ENCODE data around the gene FRS3. TPM values are rescaled to one million over a fixed set of nuclear protein-coding genes. Genes with fewer than 3 reads are reported as not detected.

Gene FRS3
- total RNA-seq, 1 donor from 2014 or later, result 26.0 TPM

DNA sequence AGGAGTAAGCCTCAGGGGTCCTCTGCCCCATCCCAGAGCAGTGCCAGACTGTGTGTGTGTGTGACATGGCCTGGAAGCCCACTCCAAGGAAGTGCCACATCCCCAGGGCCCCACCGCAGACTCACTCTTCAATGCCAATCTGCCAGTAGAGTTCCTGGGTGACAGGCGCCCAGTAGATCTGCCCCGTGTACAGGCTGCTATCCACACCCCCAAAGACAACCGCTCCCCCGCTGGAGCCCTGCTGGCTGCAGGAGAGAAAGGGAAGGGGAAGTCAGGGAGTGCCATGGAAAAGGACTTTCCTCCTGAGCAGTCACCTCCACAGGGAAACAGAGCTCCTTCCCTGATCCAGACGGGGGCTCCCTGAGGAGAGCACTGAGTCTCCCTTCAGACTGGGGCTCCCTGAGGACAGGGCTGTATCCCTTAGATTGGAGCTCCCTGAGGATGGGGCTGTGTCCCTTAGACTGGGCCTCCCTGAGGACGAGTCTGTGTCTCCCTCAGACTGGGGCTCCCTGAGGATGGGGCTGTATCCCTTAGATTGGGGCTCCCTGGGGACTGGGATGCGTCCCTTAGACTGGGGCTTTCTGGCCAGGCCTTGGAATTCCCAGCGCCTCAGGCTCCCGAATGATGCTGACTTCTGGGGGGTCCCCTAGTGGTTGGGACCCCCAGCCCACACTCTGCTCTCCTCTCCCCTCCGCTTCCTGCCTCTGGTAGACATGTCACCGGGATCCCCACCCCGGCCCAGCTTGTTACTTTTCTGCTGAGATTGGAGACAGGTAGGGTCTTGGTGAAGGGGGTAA, 39.1 kb downstream of the FRS3 start:
- no peak overlapping the region for H3K27ac ChIP-seq
- H3K9me3 ChIP-seq, result no peaks in the 10 kb centered on the region
- H3K36me3 ChIP-seq, result no peaks in the 10 kb centered on the region
- H3K4me1 ChIP-seq, result peaks cover 0 to 5% of the 10 kb centered on the region in 2 donors
- no peaks in the 10 kb centered on the region for H3K27me3 ChIP-seq
- intact Hi-C loops (cut with DNase I), result no loop called here
- TF ChIP-seq, protein P1, sequence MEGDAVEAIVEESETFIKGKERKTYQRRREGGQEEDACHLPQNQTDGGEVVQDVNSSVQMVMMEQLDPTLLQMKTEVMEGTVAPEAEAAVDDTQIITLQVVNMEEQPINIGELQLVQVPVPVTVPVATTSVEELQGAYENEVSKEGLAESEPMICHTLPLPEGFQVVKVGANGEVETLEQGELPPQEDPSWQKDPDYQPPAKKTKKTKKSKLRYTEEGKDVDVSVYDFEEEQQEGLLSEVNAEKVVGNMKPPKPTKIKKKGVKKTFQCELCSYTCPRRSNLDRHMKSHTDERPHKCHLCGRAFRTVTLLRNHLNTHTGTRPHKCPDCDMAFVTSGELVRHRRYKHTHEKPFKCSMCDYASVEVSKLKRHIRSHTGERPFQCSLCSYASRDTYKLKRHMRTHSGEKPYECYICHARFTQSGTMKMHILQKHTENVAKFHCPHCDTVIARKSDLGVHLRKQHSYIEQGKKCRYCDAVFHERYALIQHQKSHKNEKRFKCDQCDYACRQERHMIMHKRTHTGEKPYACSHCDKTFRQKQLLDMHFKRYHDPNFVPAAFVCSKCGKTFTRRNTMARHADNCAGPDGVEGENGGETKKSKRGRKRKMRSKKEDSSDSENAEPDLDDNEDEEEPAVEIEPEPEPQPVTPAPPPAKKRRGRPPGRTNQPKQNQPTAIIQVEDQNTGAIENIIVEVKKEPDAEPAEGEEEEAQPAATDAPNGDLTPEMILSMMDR (IDR thresholded peaks at IDR 0.05), result no peak
- H3K4me3 ChIP-seq, result no peak overlapping the region
- DNase-seq (ENCODE audit: low spot score in 2 of 2), result no peak

DNA sequence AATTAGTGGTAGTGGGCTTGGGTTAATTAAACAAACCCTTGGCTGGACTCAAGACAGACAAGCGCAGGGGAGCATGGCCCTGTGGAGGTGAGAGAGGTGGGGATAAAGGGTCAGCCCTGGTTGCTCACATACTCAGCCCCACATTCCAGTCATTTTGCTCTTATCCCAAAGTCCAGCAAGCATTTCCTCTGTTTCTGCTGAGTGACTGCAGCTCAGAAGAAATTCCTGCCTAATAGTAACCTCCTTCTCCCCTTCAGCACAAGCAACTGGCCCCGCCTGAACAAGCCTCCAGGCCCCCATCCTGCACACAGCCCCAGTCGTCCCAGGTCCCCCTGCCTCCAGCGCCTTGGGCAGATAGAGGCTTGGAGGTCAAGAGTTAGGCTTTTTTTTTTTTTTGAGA, 40.7 kb downstream of the FRS3 start:
- no peak overlapping the region for H3K4me3 ChIP-seq
- no peak overlapping the region for H3K27ac ChIP-seq
- TF ChIP-seq, protein P1 (IDR thresholded peaks at IDR 0.05), result no peak
- H3K27me3 ChIP-seq, result no peaks in the 10 kb centered on the region
- no peak for DNase-seq (ENCODE audit: low spot score in 2 of 2)
- intact Hi-C loops (cut with DNase I), result loop anchor here (5.0 to 10.0 kb wide), 2 partner anchors 664 to 823 kb away; partner anchors contain the start of genes NFYA, OARD1 and UBR2
- H3K36me3 ChIP-seq, result no peaks in the 10 kb centered on the region
- no peaks in the 10 kb centered on the region for H3K9me3 ChIP-seq
- peaks cover 0 to 5% of the 10 kb centered on the region in 2 donors for H3K4me1 ChIP-seq

DNA sequence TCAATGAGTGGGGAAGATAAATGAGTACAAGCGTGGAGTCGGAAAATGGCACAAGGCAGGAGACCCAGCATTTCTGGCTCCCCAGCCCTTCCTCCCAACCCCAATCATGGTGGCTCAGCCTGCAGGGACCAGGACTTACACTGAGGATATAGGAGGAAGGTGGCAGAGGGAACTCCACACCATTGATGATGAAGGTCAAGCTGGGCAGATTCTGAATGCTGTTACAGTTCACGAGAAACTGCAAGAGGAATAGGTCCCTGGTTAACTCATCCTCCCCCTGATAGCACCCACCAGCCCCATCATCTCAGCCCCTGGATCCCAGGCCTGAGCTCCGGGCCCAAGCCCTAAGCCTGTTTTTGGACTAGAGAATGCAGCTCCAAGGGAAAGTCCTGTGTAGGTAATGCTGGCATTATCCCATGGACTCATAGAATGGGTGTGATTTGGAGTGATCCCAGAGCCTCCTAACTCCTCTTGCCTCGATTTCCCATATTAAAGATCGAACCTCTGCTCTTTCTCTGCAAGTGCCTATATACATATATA, 42.0 kb downstream of the FRS3 start:
- no peaks in the 10 kb centered on the region for H3K9me3 ChIP-seq
- H3K4me3 ChIP-seq, result no peak overlapping the region
- H3K27ac ChIP-seq, result no peak overlapping the region
- peaks cover 0 to 16% of the 10 kb centered on the region in 2 donors for H3K4me1 ChIP-seq
- intact Hi-C loops (cut with DNase I), result loop anchor here (5.0 to 10.0 kb wide), 2 partner anchors 663 to 825 kb away; partner anchors contain the start of genes NFYA, OARD1 and UBR2
- no peaks in the 10 kb centered on the region for H3K27me3 ChIP-seq
- H3K36me3 ChIP-seq, result no peaks in the 10 kb centered on the region
- DNase-seq (ENCODE audit: low spot score in 2 of 2), result no peak
- TF ChIP-seq, protein P1 (IDR thresholded peaks at IDR 0.05), result no peak

DNA sequence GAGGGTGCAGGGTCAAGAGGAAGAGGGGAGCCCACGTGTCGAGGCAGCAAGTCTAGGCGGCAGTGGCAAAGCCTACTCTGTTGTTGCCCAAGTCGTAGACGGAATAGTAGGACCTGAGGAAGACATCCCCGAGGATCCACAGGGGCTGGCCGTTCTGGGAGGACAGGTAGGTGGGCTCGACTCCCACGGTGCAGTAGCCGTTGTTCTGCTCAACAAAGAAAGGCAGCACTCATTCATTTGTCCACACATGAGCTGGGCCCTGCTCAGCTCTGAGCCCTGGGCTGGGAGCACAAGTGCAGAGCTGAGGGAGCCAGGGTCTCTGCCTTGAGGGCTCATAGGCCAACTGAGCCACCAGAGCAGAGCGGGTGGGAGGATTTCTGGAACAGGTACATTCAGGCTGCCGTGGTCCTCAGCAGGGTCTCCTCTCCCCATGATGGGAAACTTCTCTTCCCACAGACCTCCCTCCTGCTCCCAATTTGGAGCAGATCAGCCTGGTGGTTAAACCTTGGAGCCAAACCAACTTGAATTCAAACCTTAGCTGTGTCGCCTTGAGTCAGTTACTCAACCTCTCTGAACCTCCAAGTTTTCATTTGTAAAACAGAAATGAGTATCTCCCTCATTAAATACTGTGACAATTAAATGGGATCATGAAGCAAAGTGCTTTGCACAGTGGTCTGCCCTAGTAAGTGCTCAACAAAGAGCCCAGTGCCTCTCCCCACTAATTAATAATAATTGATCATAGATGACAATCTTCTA, 42.7 kb downstream of the FRS3 start:
- Histone ChIP-seq H3K36me3 (no peaks in the 10 kb centered on the region), H3K4me3 (no peak overlapping the region), H3K9me3 (no peaks in the 10 kb centered on the region), H3K4me1 (peaks cover 0 to 19% of the 10 kb centered on the region in 2 donors), H3K27ac (no peak overlapping the region), H3K27me3 (no peaks in the 10 kb centered on the region)
- no peak for DNase-seq (ENCODE audit: low spot score in 2 of 2)
- TF ChIP-seq, protein P1 (IDR thresholded peaks at IDR 0.05), result no peak
- intact Hi-C loops (cut with DNase I), result loop anchor here (5.0 to 10.0 kb wide), 2 partner anchors 662 to 825 kb away; partner anchors contain the start of genes NFYA, OARD1 and UBR2

DNA sequence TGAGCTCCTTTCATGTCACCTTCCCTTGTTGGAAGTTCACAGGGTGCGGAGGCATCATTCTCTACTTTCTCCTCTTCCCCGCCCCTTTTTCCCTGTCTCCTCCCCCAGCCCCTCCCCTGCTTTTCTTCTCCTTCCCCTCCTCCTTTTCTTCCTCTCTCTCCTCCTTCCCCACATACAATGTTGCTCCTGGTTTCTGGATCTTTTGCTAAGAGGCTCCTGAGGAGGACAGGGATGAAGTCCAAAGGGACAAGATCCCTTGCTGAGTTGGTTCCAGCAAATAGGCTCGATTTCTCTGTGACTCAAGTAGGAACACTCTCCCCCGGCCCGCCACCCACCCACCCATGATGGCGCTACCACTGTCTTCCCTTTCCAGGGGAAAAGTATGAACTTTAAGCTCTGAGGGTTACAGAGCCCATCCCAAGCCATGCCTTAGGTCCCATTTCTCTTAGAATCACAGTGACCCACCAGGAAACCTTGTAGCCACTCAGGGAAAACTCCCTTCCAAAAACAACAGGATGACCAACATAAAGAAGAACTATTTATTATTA, 43.4 kb downstream of the FRS3 start:
- no peak for DNase-seq (ENCODE audit: low spot score in 2 of 2)
- Histone ChIP-seq H3K27me3 (no peaks in the 10 kb centered on the region), H3K4me1 (peaks cover 0 to 23% of the 10 kb centered on the region in 2 donors), H3K27ac (no peak overlapping the region), H3K9me3 (no peaks in the 10 kb centered on the region), H3K36me3 (no peaks in the 10 kb centered on the region), H3K4me3 (peak overlapping the region in 1 of 2 donors; percentile 92)
- intact Hi-C loops (cut with DNase I), result loop anchor here (5.0 to 10.0 kb wide), 2 partner anchors 661 to 826 kb away; partner anchors contain the start of genes NFYA, OARD1 and UBR2
- TF ChIP-seq, protein P1 (IDR thresholded peaks at IDR 0.05), result no peak
